Activated CD8-positive, alpha-beta T cell treated with anti-CD3 and anti-CD28 coated beads for 36 hours (primary cell): ENCODE results near the gene R3HDM2. TPM values are rescaled to one million over a fixed set of nuclear protein-coding genes. Genes with fewer than 3 reads are reported as not detected.

Source experiments
- ATAC-seq: fragments of 200-7000 bp; cut with Tn5 transposase; one replicate; pipeline ENCODE4 v1.10.0; 2021; ENCODE audit warnings: mild to moderate bottlenecking, moderate library complexity
- CTCF ChIA-PET: fragments of 350-600 bp; sonication (Branson Sonifier 250); formaldehyde crosslinking; loops from one replicate; lab custom pipeline; 2021; ENCODE audit warnings: antibody characterized with exemption; lab: Charles Lee
- POLR2A ChIA-PET: fragments of 350-600 bp; sonication (Branson Sonifier 250); formaldehyde crosslinking; loops from one replicate; lab custom pipeline; 2021; ENCODE audit warnings: antibody characterized with exemption; lab: Charles Lee
- DNase-seq: peaks from one replicate; pipeline ENCODE4 v3.0.0-alpha.2; 2020
- H3K27ac Mint-ChIP-seq: one replicate; pipeline ENCODE4 v1.8.0; 2021; ENCODE audit warnings: mild to moderate bottlenecking, mixed read lengths
- H3K27me3 Mint-ChIP-seq: one replicate; pipeline ENCODE4 v1.8.0; 2021; ENCODE audit warnings: mixed read lengths
- H3K36me3 Mint-ChIP-seq: one replicate; pipeline ENCODE4 v1.8.0; 2021; ENCODE audit warnings: low read depth, mixed read lengths
- H3K4me1 Mint-ChIP-seq: one replicate; pipeline ENCODE4 v1.8.0; 2021; ENCODE audit warnings: low read depth, mixed read lengths
- H3K4me3 Mint-ChIP-seq: one replicate; pipeline ENCODE4 v1.8.0; 2021; ENCODE audit warnings: mild to moderate bottlenecking, moderate library complexity, mixed read lengths
- H3K9me3 Mint-ChIP-seq: one replicate; pipeline ENCODE4 v1.8.0; 2021; ENCODE audit warnings: mixed read lengths
- CTCF ChIP-seq: fragments of 200-600 bp; IDR thresholded peaks from one replicate; pipeline ENCODE4 v1.8.0; 2022; ENCODE audit warnings: antibody characterized with exemption, mild to moderate bottlenecking
- intact Hi-C: fragments of 100-400 bp; cut with micrococcal nuclease; formaldehyde crosslinking; loops from one replicate; pipeline ENCODE4 v1.10.0; 2022
- total RNA-seq, 2 experiments: library from RNA; stranded (reverse); gene quantifications; one replicate each; pipeline ENCODE4 v1.2.3, GENCODE V29; 2021

Gene R3HDM2
- total RNA-seq, 2 experiments from 2014 or later, result 33.2 to 44.0 TPM

DNA sequence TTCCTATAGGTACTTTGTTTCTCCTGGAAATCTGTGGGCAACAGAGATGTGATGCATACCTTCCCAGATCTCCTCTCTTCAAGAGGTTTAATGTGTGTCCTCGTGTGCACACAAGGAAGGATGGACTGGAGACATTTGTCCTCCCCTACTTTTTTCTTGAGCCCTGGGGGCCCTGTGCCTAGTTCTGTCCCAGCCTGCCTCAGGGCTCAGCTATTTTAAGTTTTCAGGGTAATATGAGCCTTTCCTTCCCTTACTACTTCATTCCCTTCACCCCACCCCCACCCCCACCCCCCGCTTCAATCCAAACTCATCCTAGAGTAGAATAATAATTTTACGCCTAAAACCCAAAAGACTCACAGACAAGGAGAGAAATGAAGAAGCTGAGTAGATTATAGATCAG, 180.3 kb downstream of the R3HDM2 start:
- intact Hi-C loops, result no loop called here
- H3K4me3 Mint-ChIP-seq, result no peak overlapping the region
- POLR2A ChIA-PET, result interaction anchor here (3.1 kb wide), 1 partner anchor 21 kb away, joined by 8 read pairs; the partner anchor contains the start of gene SHMT2
- H3K36me3 Mint-ChIP-seq, result peaks cover 2% of the 10 kb centered on the region
- no peaks in the 10 kb centered on the region for H3K9me3 Mint-ChIP-seq
- H3K4me1 Mint-ChIP-seq, result peaks cover 6% of the 10 kb centered on the region
- no peaks in the 10 kb centered on the region for H3K27me3 Mint-ChIP-seq
- no peak overlapping the region for H3K27ac Mint-ChIP-seq
- DNase-seq, result no peak
- CTCF ChIA-PET, result interaction anchor here (0.8 to 5.4 kb wide), 8 partner anchors 10 to 205 kb away, joined by 3 to 33 read pairs (median 5); no protein-coding TSS in a partner anchor
- no peak for ATAC-seq
- no peak for TF ChIP-seq CTCF

DNA sequence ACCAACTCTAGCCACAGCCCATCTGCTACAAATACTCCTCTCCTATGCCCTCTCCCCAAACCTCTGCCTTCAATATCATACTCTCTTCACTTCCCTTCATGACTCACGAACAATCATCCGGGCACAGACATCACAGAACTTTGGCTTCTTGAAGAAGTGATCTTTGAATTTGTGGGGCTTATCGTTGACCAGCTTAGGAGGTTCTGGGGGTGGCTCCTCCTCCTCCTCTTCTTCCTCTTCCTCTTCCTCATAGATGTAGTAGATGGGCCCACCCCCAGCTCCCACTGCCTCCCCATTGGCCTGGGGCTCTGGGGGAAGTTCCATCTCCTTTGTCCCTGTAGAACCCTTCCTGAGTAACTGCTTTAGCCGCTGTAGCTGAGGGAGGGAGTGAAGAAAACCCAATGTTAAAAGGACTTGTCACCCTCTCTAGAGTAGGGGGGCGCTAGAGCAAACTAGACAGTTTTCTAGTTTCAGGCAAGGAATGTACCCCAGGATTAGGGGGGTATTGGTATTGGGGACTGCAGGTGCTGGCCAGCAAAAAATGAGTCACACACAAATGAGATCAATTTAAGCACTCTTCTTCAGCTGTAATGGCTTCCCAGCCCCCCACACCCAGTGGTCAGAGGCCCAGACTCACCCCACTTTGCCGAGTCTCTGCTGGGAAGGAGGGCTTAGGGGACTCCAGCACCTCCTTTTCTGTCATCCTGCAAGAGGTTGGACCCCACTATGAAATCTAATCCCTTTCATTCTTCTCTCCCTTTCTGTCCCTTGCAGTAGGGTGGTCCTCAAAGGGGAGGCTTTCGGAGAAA, 181.7 kb downstream of the R3HDM2 start:
- ChIA-PET CTCF (interaction anchor here (1.0 to 5.4 kb wide), 4 partner anchors 8 to 206 kb away, joined by 3 to 33 read pairs (median 4); no protein-coding TSS in a partner anchor), POLR2A (interaction anchor here (3.1 kb wide), 1 partner anchor 19 kb away, joined by 8 read pairs; the partner anchor contains the start of gene SHMT2)
- peak; percentile 53 for ATAC-seq
- Mint-ChIP-seq H3K27ac (no peak overlapping the region), H3K4me1 (peaks cover 7% of the 10 kb centered on the region), H3K4me3 (peak overlapping the region; percentile 15), H3K36me3 (no peaks in the 10 kb centered on the region), H3K27me3 (peaks cover under 1% of the 10 kb centered on the region), H3K9me3 (no peaks in the 10 kb centered on the region)
- no peak for DNase-seq
- no peak for TF ChIP-seq CTCF
- intact Hi-C loops, result no loop called here

DNA sequence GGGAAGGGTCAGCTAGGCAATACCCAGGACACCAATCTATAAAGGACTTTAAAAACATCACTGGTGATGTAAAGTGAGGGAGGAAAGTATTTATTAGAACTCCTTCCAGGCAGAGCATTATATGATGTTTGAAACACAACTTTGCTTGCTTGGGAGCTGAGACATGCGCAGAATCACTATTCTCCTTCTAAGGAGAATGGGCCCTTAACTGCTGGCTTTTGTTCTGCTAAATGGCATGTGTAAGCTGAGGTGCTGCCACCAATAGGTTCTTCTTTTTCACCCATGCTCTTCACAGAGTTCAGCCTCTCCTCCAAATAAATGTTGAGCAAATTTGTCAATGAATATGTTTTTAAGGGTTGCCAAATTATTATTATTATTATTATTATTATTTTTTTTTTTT, 183.8 kb downstream of the R3HDM2 start:
- intact Hi-C loops, result no loop called here
- POLR2A ChIA-PET, result interaction anchor here (0.6 to 1.0 kb wide), 3 partner anchors 9 to 20 kb away, joined by 3 read pairs; no protein-coding TSS in a partner anchor
- CTCF ChIA-PET, result interaction anchor here (11.8 to 12.7 kb wide), 2 partner anchors 19 to 31 kb away, joined by 397 to 431 read pairs; partner anchors contain the start of genes NXPH4 and SHMT2
- Mint-ChIP-seq H3K27ac (no peak overlapping the region), H3K4me1 (peaks cover 24% of the 10 kb centered on the region), H3K4me3 (no peak overlapping the region), H3K36me3 (no peaks in the 10 kb centered on the region), H3K27me3 (peaks cover 8% of the 10 kb centered on the region), H3K9me3 (no peaks in the 10 kb centered on the region)
- TF ChIP-seq CTCF, result no peak
- no peak for ATAC-seq
- no peak for DNase-seq

DNA sequence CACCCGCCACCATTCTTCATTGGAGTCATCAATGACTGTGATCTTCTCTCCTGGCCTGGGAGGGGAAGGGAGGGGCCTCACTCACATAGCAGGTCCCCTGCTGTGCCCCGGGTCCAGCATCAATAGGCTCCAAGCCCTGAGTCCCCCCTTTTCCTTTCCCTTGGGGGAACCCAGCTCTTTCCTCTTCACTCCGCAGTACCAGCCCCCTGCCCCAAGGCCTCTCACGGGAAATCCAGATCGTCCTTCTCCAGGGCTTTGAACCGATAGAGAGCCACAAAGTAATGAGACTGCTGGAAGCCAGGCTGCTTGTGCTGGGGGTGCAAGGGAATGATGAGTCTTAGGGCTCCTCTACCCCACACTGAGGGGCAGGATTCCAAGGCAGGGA, 186.5 kb downstream of the R3HDM2 start:
- peaks cover 44% of the 10 kb centered on the region for H3K4me1 Mint-ChIP-seq
- peaks cover 24% of the 10 kb centered on the region for H3K27me3 Mint-ChIP-seq
- DNase-seq (no peak), ATAC-seq (no peak)
- no peaks in the 10 kb centered on the region for H3K36me3 Mint-ChIP-seq
- TF ChIP-seq CTCF, result no peak
- H3K4me3 Mint-ChIP-seq, result peak overlapping the region; percentile 60
- H3K9me3 Mint-ChIP-seq, result no peaks in the 10 kb centered on the region
- H3K27ac Mint-ChIP-seq, result no peak overlapping the region
- intact Hi-C loops, result no loop called here
- CTCF ChIA-PET, result interaction anchor here (1.0 to 12.7 kb wide), 15 partner anchors 9 to 231 kb away, joined by 4 to 431 read pairs (median 13); partner anchors contain the start of genes GLI1, INHBE, NXPH4 and SHMT2
- POLR2A ChIA-PET, result interaction anchor here (10.7 to 12.9 kb wide), 2 partner anchors 17 to 28 kb away, joined by 99 to 238 read pairs; partner anchors contain the start of genes NXPH4 and SHMT2
